Stimulated activated naive CD4-positive, alpha-beta T cell (primary cell): ENCODE data around the gene GALNT18.

Experiments used
- DNase-seq, 6 experiments: peaks; one replicate each; lab custom pipeline; 2025; lab: John Stamatoyannopoulos, UW

The GALNT18 gene

DNA sequence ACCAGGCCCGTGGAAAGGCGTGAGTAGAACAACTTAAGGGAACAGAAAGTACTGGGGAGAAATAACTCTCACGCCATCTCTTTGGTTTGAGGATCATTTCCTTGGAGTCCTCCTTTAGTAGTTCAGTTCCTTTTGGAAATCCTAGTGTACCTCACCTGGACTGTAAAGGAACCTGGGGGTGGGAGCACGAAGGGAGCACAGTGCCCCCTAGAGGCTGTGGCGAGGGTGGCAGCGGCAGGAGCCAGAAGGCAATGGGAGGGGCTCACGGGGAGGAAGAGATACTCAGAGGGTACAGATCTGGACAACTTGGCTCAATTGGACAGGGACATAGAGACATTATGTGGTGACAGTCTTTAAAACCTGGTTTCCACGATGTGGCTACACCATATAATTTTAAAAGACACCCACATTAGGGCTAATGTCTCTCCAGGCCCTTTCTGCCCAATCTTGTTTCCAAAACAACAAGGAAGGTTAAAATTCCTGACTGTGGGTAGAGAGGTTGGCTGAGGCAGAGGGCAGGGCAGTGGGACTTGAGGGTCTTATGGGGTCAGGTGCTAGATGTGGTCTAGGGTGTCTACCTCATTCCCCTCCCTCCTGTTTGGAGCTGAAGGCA, 355.7 kb downstream of the GALNT18 start:
- DNase-seq, result peak in 4 of 6 experiments; percentile 10 to 35 (median 20)

DNA sequence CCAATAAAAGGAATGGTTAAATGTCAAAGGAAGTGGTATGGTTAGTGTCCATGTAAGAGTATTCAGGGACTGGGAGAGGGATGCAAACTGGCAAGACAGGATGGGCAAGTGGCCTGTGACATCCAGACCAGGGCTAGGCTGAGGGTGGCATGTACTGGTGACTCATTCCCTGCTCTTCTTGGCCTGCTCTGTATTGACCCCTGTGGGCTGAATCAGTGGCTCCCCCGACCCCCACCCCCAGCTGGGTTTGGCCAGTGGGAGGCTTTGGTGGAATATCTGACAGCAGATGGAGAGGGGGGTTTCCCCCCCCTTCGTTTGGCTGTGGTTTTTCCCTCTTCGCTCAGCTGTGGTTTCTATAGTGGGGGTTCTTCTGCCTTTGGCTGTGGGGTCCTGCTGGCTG, 356.5 kb downstream of the GALNT18 start:
- no peak for DNase-seq

DNA sequence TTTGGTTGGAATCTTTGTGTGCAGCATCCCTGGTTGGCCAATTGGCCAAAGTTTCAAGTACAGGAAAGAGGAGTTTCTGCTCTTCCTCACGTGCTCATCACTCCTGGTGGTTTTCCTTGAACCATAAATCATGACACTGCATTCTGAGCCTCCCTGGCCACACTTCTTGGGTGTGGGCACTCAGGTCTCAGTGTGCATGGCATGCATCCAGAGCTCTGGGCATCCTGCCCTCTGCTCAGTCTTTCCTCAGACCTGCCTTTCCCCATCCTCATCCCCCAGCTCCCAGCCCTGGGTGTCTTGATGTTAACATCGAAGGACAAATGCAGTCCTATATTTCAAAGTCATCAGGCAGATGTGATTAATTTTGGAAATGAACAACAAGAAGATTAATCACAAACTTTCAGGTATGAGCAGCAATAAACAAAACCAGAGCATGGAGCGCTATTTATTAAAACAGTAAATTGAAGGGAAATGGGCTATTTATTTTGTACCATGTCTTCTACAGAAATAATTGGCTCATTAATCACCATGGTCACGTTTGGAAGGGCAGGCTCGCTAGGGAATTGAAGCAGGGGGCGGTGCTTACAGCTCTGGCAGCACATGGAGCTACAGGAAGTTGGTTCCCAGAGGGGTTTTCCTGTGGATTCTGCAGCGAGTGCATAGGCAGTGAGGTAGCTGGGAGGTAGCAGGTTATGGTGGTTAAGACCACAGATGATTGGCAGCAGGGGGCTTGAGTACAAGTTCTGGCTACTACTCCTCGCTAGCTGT, 358.4 kb downstream of the GALNT18 start:
- no peak for DNase-seq

DNA sequence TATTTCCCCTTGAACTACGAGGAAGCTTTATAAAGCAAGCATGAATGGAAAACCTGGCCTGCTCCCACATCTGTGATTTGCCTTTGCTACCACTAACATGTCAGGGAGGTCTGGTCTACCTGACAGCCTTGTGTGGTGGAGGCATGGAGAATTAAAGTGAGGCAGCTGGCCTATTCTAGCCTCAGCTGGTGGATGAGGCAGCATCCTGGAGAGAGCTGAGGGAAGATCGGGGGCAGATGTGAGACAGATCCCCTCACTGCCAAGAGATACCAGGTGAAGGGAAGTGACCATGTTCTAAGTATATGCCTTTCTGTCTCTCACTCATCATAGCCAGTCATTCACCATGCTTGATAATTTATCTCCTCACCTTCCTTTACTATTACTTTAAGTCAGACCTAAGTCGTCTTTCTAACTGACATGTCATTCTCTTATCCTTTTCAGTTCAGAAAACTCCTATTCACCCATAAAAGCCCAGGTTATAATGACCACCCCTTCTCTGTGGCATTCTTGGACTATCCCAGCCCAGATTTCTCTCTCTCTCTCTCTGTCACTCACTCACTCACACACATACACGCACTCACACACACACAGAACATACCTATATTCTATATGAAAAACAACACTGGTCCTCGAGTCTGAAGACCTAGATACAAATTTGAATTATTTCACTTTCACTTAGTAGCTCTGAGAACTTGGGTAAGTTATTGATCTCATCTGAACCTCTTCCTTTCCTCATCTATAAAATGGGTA, 359.5 kb downstream of the GALNT18 start:
- DNase-seq, result no peak

DNA sequence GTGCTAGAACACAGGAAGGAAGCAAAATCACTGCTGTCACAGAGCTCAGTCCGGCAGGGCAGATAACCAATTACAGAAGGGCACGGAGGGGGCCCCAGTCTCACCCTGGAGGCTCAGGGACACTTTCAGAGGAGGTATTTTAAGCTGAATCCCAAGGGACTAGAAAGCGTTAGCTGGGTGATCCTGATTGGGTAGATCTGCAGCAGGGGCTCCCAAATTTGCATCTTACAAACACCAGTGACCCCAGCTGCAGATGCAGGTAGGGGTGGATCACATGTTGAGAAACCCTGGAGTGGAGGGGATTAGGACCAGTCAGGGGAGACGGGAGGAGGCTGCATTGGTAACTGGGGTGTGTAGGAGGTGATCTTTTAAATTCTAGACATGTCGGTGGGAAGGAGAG, 360.2 kb downstream of the GALNT18 start:
- no peak for DNase-seq

DNA sequence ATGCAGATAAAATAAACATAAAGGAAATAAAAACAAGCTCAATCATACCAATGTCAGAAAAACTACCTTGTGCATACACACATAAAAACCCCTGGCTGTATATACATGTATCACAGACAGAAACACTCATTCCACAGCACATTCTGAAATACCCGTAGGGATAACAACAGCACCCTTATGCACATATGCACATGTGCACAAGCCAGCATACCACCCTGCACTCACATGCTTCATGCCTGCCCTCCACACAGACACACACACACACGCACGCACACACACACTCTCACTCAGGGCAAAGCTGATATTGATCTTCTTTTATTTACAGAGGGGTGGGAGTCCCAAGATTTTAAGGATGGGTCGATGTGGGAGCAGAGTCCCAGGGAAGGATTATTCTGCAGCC, 360.9 kb downstream of the GALNT18 start:
- DNase-seq, result no peak

DNA sequence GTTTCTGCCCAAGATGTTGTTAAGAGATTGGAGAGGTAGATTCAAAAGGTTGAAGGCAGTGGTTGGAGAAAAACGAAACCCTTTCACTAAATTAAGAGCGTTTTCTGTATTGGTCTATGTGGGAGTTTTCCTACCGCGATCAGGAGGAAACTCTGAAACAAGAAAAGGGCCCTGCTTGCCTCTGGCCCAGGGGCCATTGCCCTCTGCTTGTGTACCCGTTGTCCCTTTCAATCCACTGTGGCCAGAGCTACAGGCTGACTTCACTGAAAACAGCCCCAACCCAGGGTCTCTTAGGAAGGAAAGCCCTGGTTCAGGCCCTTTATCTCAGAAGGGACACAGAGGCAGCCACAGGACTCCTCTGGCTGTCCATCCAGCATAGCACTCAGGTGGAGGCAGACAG, 367.8 kb downstream of the GALNT18 start:
- DNase-seq, result no peak

DNA sequence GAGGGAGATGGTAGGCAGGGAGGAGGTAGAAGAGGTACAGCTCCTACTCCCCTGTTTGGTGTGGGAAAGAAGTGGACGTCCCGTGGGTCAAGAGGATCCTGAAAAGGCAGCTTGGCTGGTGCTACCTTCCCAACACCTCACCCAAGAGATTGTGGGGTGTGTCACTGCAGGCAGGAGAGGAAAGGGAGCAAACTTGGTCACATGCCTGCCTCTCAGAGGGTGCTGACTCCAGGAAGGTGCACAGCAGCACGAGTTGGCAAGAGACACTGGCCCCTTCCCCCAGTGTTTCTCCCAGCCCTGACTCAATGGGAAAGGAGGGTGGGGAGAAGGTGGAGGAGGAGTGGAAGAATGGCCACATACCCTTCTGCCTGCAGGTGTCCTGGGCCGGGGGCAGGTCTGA, 368.3 kb downstream of the GALNT18 start:
- no peak for DNase-seq

DNA sequence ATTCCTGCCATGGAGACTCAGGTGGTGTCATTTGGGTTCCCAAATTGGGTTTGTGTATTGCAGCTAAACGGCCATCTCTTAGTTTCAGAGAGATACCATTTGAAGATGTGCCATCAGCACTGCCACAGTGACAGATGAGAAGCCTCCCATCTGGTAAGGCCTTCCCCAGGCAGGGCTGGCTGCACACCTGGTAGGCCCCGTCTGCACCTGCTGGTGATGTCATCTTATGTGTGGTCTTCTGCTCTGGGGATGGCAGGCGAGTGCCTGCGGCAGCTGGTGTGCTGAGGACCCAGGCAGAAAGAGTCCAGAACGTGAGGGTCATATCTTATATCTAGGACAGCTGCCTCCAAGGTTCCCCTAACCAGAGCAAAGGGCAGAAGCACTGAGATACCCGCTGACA, 369.4 kb downstream of the GALNT18 start:
- no peak for DNase-seq

DNA sequence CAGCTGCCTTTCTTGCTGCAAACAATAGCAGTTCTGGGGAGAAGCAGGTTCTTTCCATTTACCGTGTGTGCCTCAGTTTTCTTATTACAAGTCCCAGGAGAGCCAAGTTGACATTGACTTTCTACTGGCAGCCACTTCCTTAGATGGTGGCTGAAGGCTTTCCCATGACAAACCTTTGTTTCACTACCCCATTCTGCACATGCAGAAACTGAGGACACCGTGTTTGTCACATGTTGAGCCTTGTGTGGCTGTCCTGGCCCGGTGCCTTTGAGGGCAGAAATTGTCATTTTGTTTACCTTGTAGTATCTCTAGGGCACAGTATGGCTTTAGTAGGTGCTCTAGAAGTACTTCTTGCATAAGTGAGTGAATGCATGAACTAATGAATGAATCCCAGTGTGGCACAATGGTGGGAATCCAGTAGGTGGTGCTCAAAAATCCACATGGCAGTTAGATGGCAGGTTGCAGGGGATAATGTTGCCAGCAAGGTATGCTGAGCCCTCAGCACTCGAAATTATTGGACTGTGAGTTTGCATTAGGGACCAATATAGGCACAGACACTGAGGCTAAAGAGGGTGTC, 370.3 kb downstream of the GALNT18 start:
- no peak for DNase-seq

DNA sequence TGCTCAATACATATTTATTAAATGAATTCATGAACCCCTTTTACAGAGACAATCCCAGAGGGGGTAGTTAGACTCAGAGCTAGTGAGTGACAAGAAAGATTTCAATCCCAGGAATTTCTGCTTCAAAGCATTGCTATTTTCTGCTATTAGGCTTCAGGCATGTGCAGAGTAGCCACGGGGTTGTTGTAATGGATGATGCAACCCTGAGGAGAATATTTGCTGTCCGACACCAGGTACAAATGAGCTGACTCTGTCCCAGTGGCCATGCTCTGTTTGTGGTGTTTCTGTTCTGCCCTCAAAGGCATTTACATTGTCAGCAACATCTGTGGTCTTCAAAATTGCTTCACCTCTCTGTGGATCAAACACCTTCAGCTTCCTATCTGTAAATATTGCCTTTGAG, 371.3 kb downstream of the GALNT18 start:
- no peak for DNase-seq

DNA sequence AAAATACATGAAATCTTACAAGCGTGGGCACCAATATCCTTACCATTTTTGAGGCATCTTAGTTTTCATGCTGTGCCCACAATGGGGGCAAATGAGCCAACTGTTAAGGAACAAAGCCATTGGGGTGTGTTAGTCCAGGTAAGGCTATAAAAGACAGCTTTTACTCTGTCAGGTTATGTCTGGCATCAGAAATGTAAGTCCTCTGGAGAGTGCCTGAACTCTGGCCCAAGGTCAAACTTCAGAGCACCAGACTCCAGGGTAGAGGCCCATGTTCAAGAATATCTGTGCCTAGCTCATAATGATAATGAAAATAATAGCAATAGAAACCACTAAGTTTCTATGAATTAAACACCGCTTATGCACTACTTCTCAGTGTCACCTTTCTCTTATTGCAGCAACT, 374.2 kb downstream of the GALNT18 start:
- DNase-seq, result no peak

DNA sequence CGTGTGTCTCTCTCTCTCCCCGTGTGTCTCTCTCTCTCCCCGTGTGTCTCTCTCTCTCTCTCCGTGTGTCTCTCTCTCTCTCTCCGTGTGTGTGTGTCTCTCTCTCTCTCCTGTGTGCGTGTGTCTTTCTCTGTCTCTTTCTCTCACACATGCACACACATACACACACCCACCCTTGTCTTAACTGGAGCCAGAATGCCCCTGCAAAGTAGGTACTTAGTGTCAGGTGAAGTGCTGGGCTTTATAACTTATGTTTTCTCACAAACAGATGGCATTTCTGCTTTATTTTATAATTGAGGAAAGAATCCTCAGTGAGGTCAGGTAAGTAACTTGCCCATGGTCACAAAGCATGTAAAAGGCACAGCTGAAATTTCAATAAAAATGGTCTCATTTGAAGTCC, 374.7 kb downstream of the GALNT18 start:
- DNase-seq, result no peak

DNA sequence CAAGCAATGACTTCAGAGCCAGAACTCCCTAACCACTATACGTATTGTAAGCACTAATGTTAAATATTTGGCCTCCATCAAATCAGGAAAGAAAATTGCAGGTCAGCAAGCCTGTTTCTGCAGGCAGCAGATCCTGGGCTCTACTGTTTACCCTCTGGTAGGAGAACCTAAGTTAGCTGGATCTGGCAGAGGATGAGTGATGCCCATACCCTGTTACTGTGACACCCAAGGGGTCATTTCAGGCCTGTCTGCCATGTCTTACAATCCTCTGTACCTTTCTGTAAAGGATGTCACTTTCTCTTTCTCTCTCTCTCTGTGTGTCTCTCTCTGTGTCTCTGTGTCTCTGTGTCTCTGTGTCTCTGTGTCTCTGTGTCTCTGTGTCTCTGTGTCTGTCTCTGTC, 375.6 kb downstream of the GALNT18 start:
- no peak for DNase-seq

DNA sequence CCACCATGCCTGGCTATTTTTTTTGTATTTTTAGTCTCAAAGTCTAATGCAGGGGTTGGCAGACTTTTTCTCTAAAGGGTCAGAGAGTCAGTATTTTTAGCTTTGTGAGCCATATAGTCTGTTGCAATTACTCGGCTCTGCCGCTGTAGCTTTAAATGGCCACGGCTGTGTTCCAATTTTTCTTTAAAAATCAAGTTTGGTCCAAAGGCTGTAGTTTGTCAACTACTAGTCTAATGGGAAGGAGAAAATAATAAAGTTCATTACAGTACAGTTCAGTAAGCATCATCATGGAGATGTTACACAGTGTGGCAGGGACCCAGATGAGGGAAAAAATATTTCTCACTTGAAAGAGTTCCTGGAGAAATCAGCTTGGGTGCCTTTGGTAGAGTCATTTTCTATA, 376.4 kb downstream of the GALNT18 start:
- DNase-seq, result no peak

DNA sequence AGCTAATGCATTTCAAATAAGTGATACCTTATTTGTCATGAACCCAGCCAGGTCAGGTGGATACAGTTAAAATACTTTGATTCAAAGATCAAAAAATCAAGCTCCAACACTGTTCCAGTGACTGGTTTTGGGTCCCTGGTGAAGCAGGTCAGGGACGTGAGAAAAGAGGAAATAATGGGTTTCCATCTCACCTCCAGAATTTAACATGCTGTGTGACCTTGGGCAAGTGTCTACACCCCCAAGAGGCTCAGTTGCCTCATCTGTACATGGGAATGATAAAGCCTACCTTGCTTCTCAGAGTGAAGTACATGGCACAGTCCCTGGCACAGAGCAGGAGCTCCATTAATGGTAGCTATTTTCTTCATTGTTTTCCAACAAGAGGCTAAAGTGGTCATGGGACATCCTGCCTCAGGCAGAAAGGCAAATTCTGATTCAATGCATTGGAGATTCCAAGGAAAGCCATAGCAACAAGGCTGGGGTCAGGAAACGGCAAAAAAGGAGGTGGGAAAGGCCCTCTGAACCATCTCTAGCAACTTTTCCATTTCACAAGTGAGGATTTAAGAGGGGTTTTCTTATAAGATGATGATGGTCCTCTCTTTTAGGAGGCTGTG, 377.2 kb downstream of the GALNT18 start:
- DNase-seq, result no peak

DNA sequence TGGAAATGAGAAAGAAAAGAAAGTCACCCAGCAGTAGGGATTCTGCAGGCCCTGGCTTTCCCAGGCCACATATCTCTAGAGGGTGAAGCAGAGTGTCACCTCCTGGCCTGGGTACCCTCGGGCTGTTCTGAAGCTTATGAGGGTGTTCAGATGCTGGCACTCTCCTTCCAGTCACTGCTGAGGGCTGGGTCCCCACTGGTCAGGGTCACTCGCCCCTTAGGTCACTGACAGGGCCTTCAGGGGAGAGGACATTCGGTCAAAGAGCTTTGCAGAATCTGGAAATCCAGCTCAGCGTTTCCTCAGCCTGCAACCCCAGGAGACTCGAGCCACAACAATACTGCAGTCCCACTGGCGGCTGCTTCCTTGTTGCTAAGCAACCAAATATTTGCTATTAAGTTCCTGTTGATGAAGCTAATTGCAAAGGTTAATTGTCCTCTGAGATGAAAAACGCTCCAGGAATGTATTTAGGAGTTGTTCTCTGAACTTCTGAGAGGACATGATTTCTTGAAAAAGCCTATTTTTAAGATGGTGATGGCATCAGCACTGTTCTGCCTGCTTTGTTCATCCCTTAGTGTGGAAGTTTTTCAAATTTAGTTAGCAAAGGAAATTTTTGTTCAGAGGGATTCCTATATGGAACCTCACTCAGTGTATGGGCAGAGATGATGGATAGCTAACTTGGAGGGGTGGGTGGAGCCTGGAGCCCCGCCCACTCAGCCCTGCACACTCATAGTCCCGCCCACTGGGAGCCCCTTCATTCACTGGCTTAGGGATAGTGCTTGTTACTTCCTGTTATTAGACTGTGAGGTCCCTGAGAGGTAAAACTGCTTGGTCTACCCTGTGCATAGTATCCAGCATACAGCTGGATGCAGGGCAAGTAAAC, 378.0 kb downstream of the GALNT18 start:
- peak in 4 of 6 experiments; percentile 5 to 15 (median 10) for DNase-seq

DNA sequence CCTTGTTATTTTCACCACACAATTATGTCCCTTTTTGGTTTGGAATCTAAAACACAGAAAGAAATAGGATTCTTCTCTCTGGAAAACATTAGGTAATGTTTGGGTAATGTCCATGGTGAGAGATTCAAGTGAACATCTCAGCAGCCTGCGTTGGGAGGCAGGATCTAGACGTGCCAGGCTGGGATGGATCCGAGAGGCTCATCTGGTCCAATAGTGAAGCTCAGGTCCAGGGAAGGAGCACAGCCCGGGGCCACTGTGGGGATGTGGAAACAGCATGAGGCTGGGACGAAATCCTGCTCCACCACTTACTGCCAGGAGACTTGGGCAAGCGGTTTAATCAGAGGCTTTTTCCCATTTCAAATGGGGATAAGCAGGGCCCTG, 378.6 kb downstream of the GALNT18 start:
- no peak for DNase-seq

DNA sequence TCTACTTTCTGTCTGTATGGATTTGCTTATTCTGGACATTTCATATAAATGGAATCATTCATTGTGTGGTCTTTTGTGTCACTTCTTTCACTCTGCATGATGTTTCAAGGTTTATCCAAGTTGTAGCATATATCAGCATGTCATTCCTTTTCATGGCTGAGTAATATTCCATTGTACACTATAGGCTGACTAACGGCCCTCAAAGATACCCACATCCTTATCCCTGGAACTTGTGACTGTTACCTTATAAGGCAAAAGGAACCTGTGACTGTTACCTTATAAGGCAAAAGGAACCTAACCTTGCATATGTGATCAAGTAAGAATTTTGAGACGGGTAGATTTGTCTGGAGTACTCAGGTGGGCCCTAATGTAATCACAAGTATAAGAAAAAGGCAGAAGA, 380.5 kb downstream of the GALNT18 start:
- DNase-seq, result no peak

DNA sequence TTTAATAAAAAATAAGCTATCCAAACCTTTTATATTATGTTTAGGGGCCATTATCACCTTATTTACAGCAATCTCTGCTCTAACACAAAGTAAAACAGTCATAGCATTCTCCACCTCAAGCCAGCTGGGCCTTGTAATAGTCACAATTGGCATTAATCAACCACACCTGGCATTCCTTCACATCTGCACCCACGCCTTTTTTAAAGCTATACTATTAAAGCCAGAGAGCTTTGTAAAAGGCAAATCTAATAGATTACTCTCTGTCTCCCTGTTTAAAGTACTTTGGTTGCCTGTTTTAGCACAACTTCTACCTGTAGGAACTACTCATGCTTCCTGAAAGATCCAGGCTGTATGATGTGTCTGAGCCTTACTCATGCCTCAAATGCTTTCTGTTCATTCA, 381.8 kb downstream of the GALNT18 start:
- DNase-seq, result no peak

DNA sequence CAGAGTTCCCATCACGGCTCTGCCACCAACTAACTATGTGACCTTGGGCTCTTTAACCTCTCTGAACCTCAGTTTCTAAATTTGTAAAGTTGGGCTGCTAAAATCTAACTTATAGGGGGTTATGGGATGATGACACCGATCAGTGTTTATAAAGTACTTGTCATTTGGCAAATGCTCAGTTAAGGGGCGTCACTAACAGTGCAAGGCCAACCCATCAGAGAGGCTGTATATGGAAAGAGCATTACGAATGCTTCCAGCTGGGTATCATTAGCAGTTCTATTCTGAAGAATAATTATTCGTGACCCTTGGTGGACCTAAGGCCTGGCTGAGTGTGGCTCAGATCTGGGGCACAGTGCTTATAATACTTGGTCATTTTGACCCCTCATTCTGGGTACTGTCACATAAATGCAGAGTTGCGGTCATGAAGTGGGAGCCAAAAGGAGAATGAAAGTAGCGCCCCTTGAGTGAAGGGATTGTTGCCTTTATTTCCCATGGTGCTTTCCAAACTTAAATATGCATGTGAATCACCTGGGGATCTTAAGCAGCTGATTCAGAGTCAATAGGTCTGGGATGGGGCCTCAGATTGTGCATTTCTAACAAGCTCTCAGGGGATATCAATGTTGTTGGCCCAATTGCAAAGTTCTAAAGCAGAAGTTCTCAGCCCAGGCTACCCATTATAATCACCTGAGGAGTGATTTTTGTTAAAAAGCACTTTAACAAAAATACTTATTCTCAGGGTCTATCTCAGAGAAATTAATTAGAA, 384.6 kb downstream of the GALNT18 start:
- DNase-seq, result no peak
